HG03175 (cell line): ENCODE results near the gene HAPLN3.

Experiments used
- ATAC-seq: cut with Tn5 transposase; IDR thresholded peaks from one replicate; pipeline ENCODE4 v1.9.1; 2021; ENCODE audit warnings: mild to moderate bottlenecking, moderate library complexity; ENCODE audit not compliant: unreplicated experiment

Gene HAPLN3

GRCh38 chr15:88864861-88865497 lies 30.4 kb downstream of the HAPLN3 start:
- ATAC-seq: no peak

GRCh38 chr15:88863412-88863811 lies 31.9 kb downstream of the HAPLN3 start:
- no peak for ATAC-seq

- ATAC-seq: no peak
These were observed 35.1 kb downstream of the HAPLN3 start for GRCh38 chr15:88860212-88860611.

GRCh38 chr15:88859550-88859949 lies 35.8 kb downstream of the HAPLN3 start:
- ATAC-seq: no peak

DNA sequence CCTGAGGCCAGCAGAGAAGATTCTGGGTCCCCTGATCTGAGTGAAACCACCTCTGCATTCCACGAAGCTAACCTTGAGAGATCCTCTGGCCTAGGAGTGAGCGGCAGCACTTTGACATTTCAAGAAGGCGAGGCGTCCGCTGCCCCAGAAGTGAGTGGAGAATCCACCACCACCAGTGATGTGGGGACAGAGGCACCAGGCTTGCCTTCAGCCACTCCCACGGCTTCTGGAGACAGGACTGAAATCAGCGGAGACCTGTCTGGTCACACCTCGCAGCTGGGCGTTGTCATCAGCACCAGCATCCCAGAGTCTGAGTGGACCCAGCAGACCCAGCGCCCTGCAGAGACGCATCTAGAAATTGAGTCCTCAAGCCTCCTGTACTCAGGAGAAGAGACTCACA lies 36.4 kb downstream of the HAPLN3 start:
- no peak for ATAC-seq

GRCh38 chr15:88852476-88852875 lies 42.9 kb downstream of the HAPLN3 start:
- ATAC-seq: no peak

GRCh38 chr15:88849376-88850072 lies 45.8 kb downstream of the HAPLN3 start:
- ATAC-seq: no peak

DNA sequence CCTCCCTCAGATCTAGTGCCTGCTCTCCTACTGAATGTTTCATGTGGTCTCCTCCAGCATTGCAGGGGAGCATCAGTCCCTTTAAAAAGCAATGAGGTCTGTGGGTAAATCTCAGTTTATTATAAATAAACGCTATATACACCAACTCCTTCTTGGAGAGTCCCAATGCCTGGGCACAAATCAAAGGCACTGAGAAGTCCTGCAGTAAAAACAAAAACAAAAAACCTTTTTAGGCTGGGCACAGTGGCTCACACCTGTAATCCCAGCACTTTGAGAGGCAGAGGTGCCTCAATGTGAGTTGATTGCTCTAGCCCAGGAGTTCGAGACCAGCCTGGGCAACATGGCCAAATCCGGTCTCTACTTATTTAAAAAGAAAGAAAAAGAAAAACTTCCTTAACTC lies 47.1 kb downstream of the HAPLN3 start:
- no peak for ATAC-seq

DNA sequence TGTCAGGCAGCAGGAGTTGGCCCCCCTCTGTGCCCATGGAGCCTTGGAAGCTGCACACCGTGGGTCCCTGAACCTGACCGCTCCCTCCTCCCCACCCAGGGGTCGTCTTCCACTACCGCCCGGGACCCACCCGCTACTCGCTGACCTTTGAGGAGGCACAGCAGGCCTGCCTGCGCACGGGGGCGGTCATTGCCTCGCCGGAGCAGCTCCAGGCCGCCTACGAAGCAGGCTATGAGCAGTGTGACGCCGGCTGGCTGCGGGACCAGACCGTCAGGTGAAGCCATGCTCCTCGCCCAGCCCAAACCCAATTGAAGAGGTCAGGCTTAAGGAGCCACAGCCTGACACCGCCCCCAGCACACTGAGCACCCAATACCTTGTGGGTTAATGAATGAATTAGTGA lies 48.2 kb downstream of the HAPLN3 start:
- no peak for ATAC-seq

DNA sequence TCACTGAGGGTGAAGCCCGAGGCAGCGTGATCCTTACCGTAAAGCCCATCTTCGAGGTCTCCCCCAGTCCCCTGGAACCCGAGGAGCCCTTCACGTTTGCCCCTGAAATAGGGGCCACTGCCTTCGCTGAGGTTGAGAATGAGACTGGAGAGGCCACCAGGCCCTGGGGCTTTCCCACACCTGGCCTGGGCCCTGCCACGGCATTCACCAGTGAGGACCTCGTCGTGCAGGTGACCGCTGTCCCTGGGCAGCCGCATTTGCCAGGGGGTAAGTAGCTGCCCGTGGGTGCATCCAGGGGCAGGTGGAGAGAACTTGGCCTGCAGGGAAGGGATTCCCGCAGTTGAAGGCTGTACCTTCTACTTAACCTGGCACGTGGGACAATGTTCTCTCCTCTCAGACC lies 49.7 kb downstream of the HAPLN3 start:
- no peak for ATAC-seq

DNA sequence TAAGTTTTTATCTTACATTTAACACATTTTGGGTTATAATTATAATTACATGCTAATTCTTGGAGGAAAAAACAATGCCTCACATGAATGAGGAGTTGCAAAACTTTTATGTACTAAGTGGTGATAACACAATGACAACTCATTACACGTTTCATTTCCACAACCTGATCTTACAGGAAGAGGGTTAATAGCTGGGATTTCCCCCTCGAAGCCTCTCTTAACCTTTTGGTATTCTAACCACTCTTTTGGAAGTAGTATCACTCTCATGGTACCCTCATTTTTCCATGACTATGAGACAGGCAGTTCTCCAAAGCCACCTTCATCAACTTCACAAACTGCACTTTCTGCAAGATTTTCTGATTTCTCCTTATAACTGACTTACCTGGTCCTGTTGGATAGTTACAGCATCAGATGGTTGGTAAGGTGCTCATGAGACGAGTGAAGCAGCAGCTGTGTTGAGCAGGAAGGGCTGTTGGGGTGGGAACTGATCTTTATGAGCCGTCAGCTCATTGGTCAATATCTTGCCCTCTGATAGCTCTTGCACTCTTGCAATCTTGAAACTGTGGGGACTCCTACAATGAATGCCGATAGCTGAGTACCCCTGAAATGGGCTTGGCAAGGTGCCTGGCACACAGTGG lies 50.5 kb downstream of the HAPLN3 start:
- ATAC-seq: no peak

DNA sequence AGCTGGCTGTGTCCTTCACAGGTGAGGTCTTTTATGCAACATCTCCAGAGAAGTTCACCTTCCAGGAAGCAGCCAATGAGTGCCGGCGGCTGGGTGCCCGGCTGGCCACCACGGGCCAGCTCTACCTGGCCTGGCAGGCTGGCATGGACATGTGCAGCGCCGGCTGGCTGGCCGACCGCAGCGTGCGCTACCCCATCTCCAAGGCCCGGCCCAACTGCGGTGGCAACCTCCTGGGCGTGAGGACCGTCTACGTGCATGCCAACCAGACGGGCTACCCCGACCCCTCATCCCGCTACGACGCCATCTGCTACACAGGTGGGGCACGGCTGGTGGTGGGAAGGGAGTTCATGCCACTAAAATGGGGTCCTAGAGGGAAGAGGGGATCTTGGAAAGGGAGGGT lies 52.0 kb downstream of the HAPLN3 start:
- ATAC-seq: no peak

- ATAC-seq: no peak
These were observed 53.2 kb downstream of the HAPLN3 start for GRCh38 chr15:88842156-88842555.

GRCh38 chr15:88841236-88841635 lies 54.1 kb downstream of the HAPLN3 start:
- ATAC-seq: no peak

GRCh38 chr15:88839961-88840360 lies 55.4 kb downstream of the HAPLN3 start:
- ATAC-seq: no peak

- no peak for ATAC-seq
These were observed 56.2 kb downstream of the HAPLN3 start for GRCh38 chr15:88839146-88839545.

- ATAC-seq: no peak
These were observed 56.7 kb downstream of the HAPLN3 start for GRCh38 chr15:88838667-88839066.

DNA sequence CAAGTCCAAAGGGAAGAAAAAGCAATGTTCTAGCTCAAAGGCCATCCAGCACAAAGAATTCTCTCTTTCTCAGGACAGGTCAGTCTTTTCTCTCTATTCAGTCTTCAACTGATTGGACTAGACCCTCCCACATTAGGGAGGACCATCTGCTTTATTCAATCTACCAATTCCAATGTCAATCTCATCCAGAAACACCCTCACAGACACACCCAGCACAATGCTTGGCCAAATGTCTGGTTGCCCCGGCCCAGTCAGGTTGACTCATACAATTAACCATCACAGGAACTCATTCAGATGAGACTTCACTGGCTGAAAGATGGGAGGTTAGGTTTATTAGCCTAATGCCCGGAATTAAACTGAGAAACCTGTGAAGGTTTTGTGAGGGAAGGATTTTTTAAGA lies 59.7 kb downstream of the HAPLN3 start:
- ATAC-seq: no peak

- ATAC-seq: no peak
These were observed 60.2 kb downstream of the HAPLN3 start for GRCh38 chr15:88835119-88835518.

DNA sequence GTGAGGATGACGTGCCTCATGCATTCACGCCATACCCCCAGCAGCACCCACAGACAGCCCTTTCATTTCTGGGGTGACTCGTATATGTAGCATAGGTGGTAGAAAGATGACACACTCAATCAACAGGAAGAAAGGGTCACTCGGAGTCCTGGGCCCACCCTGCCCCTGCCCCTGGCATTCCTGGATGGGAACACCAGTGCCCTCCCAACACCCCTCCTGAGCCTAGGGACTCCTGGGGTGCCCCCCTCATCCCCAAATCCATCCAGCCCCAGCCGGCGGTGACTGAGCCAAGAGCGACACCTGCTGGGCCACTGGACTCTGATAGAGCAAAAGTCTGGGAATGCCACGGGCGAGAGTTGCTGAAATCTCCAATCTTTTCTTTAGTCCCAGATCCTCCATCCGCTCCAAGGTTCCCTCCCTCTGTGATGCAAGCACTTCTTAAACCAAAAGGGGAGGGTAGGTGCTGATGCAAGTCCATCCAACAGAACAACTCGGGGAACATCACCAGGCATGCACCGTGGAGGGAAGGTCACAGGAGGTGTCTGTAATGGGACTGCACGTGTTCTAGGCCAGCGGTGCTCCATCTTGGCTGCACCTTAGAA lies 61.0 kb downstream of the HAPLN3 start:
- no peak for ATAC-seq

- no peak for ATAC-seq
These were observed 61.6 kb downstream of the HAPLN3 start for GRCh38 chr15:88833731-88834100.
